Peyer's patch (tissue), 4 donors: Measurements from ENCODE around the gene SMYD3.

ENCODE experiments used
- CTCF ChIP-seq, 6 experiments: fragments of 450-650 bp in 4 of 6; fragments of 200-600 bp in 2 of 6; sonication (generic) in 1 of 6; IDR thresholded peaks; one replicate each; pipeline ENCODE4 v1.5.1; 2017 to 2019; ENCODE audit warnings: antibody characterized with exemption in 6 of 6, mild to moderate bottlenecking in 3 of 6, moderate library complexity in 1 of 6
- POLR2A ChIP-seq, 2 donors: fragments of 450-650 bp; IDR thresholded peaks; one replicate each; pipeline ENCODE4 v1.5.1; 2017; ENCODE audit warnings: antibody characterized with exemption in 2 of 2, mild to moderate bottlenecking in 2 of 2, moderate library complexity in 2 of 2

- TF ChIP-seq CTCF (IDR thresholded peaks at IDR 0.05): no peak
- no peak for TF ChIP-seq POLR2A (IDR thresholded peaks at IDR 0.05)
Observed at GRCh38 chr1:246515390-246516005, 8.4 kb upstream of the SMYD3 start.
